NCI-H146 treated with DMSO at 0.1 percent for 48 hours (cell line): ENCODE data around the gene INPP5D.

Source experiments
- DNase-seq: peaks from one replicate; lab custom pipeline; 2025; ENCODE audit not compliant: unreplicated experiment; lab: John Stamatoyannopoulos, UW

Gene INPP5D

DNA sequence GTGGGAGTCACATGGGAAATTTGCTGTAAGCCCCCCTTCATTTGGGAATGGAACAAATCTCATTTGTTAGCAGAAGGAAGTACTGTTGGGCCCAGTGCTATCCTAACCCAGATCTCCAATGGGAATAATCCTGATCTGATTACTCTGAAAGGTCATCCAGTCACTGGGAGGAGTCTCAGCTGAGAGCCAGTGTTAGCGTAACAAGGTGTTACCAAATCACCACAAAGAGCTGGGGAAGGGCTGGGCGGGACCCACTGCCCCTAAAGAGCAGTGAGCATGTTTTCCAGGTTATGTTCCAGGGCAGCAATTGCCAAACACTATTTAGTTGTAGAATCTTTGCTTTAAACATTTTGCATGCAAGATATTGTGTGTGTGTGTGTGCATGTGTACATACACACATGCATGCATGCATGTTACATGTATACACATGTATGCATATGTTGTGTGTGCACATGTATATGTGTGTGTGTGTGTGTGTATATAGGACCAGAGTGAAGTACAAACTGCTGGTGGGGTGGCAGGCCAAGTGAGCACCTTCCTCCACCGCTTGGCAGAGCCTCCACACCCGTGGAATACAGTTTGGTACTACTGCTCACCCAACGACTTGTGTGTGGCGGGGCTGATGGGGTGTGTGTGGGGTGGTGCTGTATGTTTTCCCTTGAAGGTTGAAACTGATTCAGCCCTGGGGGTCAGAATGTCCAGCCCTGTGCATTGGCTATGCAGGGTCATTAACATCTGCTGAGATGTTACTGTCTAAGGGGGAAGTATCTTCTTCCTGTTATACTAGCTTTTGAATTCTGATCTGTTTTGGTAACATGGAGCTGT, 15.2 kb downstream of the INPP5D start:
- DNase-seq = no peak

GRCh38 chr2:233075966-233076339, 15.8 kb downstream of the INPP5D start:
- DNase-seq = no peak

- DNase-seq = no peak
These were observed 16.6 kb downstream of the INPP5D start for GRCh38 chr2:233076749-233077148.

GRCh38 chr2:233079473-233079877, 19.3 kb downstream of the INPP5D start:
- DNase-seq = no peak

DNA sequence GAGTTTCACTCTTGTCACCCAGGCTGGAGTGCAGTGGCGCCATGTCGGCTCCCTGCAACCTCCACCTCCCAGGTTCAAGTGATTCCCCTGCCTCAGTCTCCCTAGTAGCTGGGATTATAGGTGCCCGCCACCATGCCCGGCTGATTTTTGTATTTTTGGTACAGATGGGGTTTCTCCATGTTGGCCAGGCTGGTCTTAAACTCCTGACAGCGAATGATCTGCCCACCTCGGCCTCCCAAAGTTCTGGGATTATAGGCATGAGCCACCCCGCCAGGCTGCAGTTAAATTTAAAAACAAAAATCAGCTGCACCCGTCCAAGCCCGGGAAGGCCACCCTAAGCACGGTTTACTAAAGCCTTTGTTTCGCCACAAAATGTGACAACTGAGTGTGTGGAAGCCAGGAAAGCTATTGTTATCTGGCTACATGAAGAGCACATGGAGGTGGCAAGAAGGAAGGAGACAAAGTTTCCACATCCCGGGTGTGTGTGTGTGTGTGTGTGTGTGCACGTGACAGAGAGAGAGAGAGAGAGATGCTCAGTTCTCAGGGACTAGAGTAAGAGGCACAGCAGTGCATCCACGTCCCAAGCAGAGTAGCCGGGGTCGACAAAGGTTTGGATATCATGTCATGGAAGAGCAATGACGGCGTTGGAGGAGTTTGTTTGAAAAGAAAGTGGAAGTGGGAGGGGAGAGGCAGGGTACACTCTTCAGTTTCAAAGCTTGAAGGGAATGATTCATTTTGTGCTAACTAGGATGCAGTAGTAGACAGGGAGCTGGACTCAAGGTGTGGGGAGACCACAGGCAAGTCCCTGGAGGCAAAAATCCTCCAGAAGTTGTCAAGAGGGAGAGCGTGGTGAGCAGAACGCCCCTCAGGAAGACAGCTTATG, 20.1 kb downstream of the INPP5D start:
- DNase-seq = no peak

GRCh38 chr2:233080836-233081229, 20.7 kb downstream of the INPP5D start:
- DNase-seq = no peak

DNA sequence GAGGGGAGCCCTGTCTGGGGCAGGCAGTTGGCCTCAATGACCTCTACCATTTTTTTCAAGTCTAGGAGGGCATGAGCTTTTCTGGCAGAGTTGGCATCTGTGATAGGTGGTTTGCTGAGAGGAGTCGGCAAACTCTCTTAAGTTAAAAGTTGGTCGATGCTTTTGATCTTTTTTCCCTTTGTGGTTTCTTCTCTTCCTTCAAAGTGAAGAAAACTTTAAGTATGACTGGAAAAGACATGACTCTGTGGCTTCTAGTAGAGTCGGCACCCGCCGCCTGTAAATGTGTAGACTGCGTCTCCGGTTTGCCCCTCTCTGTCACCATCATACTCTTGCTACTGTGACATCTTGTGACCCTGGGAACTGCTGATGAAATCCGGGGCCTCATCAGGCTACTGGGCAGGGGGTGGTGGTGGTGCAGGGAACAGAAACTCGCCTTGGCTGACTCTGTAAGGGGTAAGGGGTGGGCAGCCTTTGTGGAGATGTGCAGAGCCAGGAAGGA, 21.1 kb downstream of the INPP5D start:
- DNase-seq = no peak

DNA sequence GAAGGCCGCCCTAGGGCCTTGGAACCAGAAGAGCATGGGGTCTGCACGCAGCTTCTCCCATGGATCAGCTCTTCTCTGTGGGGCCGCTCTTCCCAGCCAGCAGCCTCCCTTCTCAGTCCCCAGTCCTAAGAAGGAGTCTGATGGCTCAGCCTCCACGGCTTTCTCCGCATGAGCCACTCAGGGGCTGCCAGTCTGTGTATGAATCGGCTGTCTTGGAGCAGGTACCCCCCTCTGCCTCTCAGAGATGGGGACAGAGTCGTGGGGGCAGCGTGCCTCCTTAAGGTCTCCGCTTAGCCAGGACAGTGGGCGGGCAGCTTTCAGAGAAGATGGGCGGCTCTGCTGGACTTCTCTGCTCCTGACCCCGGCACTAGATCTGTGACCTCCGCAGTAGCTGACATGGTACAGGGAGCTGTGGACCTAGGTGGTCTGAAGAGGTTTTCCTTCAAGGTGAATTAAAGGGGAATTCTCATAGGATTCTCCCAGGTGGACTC, 21.6 kb downstream of the INPP5D start:
- DNase-seq = no peak

GRCh38 chr2:233082222-233082930, 22.2 kb downstream of the INPP5D start:
- no peak for DNase-seq

DNA sequence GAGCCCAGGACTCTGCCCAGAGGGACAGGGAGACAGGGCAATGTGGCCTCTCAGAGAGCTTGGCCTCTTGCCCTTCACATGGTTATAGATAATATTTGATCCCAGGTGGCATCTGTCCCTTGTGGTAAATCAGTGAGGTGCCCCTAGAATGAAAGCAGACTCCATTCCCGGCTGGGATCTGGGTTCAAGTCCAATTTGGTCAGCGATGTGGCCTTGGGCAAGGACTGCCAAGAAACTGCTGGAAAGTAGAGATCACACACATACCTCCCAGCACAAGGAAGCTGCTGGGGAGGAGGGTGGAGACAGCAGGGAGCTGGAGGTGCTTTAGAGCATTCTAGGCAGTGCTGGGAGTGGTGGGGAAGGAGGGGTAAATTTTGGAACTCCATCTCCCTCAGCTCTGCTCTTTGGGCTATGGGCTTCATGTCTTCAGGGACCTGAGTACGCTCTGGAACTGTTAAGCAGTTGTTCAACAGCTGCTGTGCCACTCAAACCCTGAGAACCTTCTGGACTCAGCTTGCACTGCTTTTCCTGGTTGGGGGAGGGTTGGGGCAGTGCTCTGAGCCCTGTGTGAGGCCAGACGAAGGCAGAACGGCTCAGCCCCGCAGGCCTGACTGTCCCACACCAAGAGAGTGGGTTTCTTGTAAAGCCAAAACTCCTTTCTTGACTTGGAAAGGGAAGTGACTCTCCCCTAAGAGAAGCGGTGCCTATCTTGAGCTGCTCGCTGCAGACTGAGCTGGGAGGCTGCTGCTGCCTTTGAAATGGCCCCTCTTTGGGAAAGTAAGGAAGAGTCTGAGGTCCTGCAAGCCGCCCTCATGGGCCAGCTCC, 23.0 kb downstream of the INPP5D start:
- DNase-seq = no peak

- DNase-seq = no peak
These were observed 23.6 kb downstream of the INPP5D start for GRCh38 chr2:233083782-233084181.

DNA sequence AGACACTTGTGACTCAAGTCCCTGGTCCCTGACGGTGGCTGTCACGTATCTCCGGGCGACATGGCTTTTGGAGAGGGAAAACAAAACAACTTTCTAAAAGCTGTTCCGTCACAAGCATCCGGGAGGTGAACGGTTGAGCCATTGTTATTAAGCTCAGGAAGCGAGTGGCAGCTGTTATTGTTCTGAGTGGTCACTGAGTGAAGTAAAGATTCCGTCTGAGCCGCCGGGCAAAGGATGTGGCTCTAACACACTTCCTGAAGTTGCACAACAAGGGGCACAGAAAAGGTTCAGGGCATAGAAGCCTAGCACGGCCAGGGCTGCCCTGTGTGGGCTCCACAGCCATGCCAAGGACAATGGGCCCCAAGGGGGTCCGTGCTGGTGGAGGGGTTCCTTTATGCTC, 24.3 kb downstream of the INPP5D start:
- DNase-seq = no peak

- no peak for DNase-seq
These were observed 25.1 kb downstream of the INPP5D start for GRCh38 chr2:233085037-233085838.

GRCh38 chr2:233085839-233086150, 25.7 kb downstream of the INPP5D start:
- DNase-seq = no peak

DNA sequence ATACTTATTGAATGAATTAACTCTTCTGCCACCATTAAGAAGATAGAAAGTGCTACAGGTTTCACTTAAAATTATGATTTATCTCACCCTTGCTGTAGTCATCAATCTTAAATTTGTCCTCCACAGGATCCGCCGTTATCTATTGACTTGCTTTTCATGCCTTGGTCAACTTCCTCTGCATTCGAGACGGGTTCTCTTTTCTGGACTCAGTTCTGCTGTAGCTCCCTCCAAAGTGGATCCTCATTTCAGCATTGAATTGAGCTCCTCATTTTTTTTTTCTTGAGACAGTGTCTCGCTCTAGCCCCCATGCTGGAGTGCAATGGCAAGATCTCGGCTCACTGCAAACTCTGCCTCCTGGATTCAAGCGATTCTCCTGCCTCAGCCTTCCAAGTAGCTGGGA, 27.6 kb downstream of the INPP5D start:
- DNase-seq = no peak

- DNase-seq = no peak
These were observed 28.8 kb downstream of the INPP5D start for GRCh38 chr2:233088972-233089345.

GRCh38 chr2:233089851-233090250, 29.7 kb downstream of the INPP5D start:
- no peak for DNase-seq

GRCh38 chr2:233090879-233091278, 30.7 kb downstream of the INPP5D start:
- DNase-seq = no peak

GRCh38 chr2:233091595-233092375, 31.6 kb downstream of the INPP5D start:
- DNase-seq = no peak
